HL-60 (cell line): ENCODE measurements around the gene MAEA.

Experiments used
- DNase-seq, 2 experiments: peaks; one replicate each; pipeline ENCODE4 v3.0.0-alpha.2; 2010 to 2020; ENCODE audit warnings: low read depth in 1 of 2, low spot score in 1 of 2
- H3K27ac ChIP-seq: fragments of 250-450 bp; sonication (Bioruptor Pico); replicated peaks from 2 replicates; pipeline ENCODE4 v1.5.1; 2020; ENCODE audit warnings: mild to moderate bottlenecking, moderate library complexity
- H3K27me3 ChIP-seq: fragments of 250-450 bp; sonication (Bioruptor Pico); 2 replicates; pipeline ENCODE4 v1.5.1; 2021; ENCODE audit warnings: mild to moderate bottlenecking, moderate library complexity; ENCODE audit not compliant: insufficient read depth, poor library complexity, severe bottlenecking
- H3K4me3 ChIP-seq: replicated peaks from 2 replicates; pipeline ENCODE4 v1.5.1; 2011; ENCODE audit warnings: mild to moderate bottlenecking, control low read depth, low read length; ENCODE audit not compliant: insufficient read depth
- GABPA ChIP-seq: IDR thresholded peaks from 2 replicates; pipeline ENCODE4 v1.6.1; 2012; ENCODE audit warnings: low read depth
- POLR2AphosphoS5 ChIP-seq: IDR thresholded peaks from 2 replicates; pipeline ENCODE4 v1.6.1; 2012; ENCODE audit warnings: low read depth
- SPI1 ChIP-seq: IDR thresholded peaks from 2 replicates; pipeline ENCODE4 v1.6.1; 2012; ENCODE audit warnings: low read depth, mild to moderate bottlenecking, borderline replicate concordance
- TF ChIP-seq, protein P1 (sequence below): IDR thresholded peaks from one replicate; pipeline ENCODE4 v1.5.1; 2011; ENCODE audit warnings: low read length, control low read depth, inconsistent platforms; ENCODE audit not compliant: insufficient read depth
- TF ChIP-seq, protein P2 (sequence below): IDR thresholded peaks from 2 replicates; pipeline ENCODE4 v1.6.1; 2012; ENCODE audit warnings: low read depth; ENCODE audit not compliant: insufficient replicate concordance

Gene MAEA

DNA sequence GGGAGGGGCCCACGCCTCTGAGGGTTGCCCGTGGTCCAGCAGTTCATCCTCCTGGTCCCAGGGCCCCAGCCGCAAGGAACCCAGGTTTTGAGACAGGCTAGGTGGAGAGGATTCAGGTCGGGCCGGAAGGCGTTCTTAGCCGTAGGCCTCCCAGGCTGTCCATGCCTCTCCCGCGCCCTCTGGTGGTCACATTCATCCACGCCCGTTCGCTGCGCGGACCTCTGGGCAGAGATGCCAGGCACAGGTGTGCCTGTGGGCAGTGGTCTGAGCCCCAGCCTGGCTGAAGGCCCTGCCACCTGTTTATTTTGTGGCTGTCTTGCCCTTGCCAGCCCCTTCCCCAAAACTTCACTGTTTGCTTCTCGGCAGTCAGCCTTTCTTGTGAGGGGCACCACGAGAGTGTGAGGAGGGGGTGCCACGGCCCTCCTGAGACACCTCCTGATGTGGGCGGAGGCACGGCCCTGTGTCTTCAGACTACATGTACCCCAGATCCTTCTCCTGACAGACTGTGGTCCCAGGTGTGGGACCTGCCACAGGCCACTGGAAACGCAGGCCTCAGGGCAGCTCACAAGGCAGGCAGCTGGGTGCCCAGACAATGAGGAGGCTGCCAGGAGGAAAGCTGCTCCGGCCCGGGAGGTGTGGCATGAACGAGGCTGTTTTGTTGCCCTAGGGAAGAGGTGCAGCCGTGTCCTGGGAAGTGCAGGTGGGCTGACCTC is 62.3 kb downstream of the MAEA start:
- H3K27me3 ChIP-seq, result no peaks in the 10 kb centered on the region
- H3K4me3 ChIP-seq, result no peak overlapping the region
- TF ChIP-seq, protein P1, sequence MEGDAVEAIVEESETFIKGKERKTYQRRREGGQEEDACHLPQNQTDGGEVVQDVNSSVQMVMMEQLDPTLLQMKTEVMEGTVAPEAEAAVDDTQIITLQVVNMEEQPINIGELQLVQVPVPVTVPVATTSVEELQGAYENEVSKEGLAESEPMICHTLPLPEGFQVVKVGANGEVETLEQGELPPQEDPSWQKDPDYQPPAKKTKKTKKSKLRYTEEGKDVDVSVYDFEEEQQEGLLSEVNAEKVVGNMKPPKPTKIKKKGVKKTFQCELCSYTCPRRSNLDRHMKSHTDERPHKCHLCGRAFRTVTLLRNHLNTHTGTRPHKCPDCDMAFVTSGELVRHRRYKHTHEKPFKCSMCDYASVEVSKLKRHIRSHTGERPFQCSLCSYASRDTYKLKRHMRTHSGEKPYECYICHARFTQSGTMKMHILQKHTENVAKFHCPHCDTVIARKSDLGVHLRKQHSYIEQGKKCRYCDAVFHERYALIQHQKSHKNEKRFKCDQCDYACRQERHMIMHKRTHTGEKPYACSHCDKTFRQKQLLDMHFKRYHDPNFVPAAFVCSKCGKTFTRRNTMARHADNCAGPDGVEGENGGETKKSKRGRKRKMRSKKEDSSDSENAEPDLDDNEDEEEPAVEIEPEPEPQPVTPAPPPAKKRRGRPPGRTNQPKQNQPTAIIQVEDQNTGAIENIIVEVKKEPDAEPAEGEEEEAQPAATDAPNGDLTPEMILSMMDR, result peak; percentile 93
- TF ChIP-seq GABPA (no peak), SPI1 (no peak), POLR2AphosphoS5 (no peak)
- TF ChIP-seq, protein P2, sequence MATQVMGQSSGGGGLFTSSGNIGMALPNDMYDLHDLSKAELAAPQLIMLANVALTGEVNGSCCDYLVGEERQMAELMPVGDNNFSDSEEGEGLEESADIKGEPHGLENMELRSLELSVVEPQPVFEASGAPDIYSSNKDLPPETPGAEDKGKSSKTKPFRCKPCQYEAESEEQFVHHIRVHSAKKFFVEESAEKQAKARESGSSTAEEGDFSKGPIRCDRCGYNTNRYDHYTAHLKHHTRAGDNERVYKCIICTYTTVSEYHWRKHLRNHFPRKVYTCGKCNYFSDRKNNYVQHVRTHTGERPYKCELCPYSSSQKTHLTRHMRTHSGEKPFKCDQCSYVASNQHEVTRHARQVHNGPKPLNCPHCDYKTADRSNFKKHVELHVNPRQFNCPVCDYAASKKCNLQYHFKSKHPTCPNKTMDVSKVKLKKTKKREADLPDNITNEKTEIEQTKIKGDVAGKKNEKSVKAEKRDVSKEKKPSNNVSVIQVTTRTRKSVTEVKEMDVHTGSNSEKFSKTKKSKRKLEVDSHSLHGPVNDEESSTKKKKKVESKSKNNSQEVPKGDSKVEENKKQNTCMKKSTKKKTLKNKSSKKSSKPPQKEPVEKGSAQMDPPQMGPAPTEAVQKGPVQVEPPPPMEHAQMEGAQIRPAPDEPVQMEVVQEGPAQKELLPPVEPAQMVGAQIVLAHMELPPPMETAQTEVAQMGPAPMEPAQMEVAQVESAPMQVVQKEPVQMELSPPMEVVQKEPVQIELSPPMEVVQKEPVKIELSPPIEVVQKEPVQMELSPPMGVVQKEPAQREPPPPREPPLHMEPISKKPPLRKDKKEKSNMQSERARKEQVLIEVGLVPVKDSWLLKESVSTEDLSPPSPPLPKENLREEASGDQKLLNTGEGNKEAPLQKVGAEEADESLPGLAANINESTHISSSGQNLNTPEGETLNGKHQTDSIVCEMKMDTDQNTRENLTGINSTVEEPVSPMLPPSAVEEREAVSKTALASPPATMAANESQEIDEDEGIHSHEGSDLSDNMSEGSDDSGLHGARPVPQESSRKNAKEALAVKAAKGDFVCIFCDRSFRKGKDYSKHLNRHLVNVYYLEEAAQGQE, result no peak
- no peak overlapping the region for H3K27ac ChIP-seq
- peak; percentile 64 to 85 for DNase-seq

DNA sequence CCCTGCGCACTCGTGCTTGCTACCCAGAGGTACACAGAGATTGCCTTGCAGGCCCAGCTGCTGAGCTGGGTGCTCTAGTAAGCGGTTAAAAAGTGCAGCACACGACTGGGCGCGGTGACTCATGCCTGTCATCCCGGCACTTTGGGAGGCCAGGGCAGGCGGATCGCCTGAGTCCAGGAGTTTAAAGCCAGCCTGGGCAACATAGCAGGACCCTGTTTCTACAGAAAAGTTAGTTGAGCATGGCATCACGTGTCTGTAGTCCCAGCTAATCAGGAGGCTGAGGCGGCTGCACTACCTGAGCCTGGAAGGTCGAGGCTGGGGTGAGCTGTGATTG is 62.8 kb downstream of the MAEA start:
- Histone ChIP-seq H3K27ac (no peak overlapping the region), H3K27me3 (no peaks in the 10 kb centered on the region), H3K4me3 (no peak overlapping the region)
- no peak for DNase-seq
- TF ChIP-seq, protein P1, result no peak
- TF ChIP-seq POLR2AphosphoS5 (no peak), GABPA (no peak), SPI1 (no peak)
- TF ChIP-seq, protein P2, result no peak

DNA sequence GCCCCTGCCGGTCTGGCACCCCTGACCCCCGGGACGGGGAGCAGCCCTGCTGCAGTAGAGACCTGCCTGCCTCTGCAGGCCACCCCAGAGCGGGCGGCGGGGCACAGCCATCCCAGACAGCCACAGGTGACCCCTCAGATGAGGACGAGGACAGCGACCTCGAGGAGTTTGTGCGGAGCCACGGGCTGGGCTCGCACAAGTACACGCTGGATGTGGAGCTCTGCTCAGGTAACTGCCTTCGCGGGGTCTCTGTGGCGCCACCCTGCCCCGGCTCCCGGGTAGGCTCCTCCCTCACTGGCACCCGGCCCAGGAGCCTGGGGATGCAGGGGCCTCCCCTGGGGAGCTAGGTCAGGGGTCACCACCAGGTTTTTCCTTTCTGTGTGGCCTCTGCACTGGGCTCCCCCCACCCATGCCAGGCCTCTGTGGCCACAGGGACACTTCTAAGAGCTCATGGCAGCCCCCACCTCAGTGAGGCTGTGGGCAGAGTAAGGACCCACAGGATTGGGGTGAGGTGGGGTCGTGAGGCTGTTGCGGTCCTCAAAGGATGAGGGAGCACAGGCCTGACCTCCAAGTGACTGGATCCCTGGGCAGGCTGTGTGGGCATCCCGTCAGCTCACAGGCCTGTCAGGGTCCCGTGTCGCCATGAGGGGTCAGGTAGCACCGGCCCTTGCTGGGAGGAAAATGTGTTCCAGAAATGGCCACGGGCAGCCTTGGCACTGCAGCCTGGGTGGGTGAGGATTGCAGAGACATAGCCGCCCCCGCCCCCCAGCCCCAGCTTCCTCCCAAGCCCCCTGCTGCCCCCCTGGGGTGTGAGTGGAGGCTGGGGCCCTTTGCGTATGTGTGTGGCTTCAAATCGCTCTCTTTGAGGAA is 63.7 kb downstream of the MAEA start:
- Histone ChIP-seq H3K27me3 (no peaks in the 10 kb centered on the region), H3K4me3 (no peak overlapping the region), H3K27ac (no peak overlapping the region)
- DNase-seq, result no peak
- TF ChIP-seq, protein P2, result no peak
- TF ChIP-seq GABPA (no peak), SPI1 (no peak), POLR2AphosphoS5 (no peak)
- TF ChIP-seq, protein P1, result no peak
